Coronary artery (tissue), 2 donors: ENCODE data around the gene PHLDA2.

Source experiments
- DNase-seq: peaks from one replicate; pipeline ENCODE4 v3.0.0-alpha.2; 2017; ENCODE audit warnings: low spot score
- H3K27ac ChIP-seq, 2 donors: fragments of 200-600 bp; sonication (generic); one replicate each; pipeline ENCODE4 v1.5.1; 2016 to 2019
- H3K4me3 ChIP-seq: fragments of 200-600 bp; sonication (generic); 2 replicates; pipeline ENCODE4 v1.5.1; 2016; ENCODE audit warnings: mild to moderate bottlenecking, moderate library complexity
- CTCF ChIP-seq: fragments of 200-600 bp; sonication (generic); IDR thresholded peaks from one replicate; pipeline ENCODE4 v1.5.1; 2019; ENCODE audit warnings: antibody characterized with exemption

PHLDA2 gene

GRCh38 chr11:2887515-2888195 lies 41.6 kb downstream of the PHLDA2 start:
- DNase-seq, result no peak
- H3K27ac ChIP-seq, result peak overlapping the region in 1 of 2 donors; percentile 31
- no peak for TF ChIP-seq CTCF

GRCh38 chr11:2886936-2887335 lies 42.3 kb downstream of the PHLDA2 start:
- no peak overlapping the region for H3K4me3 ChIP-seq
- no peak for TF ChIP-seq CTCF
- DNase-seq, result no peak
- H3K27ac ChIP-seq, result peak overlapping the region in 1 of 2 donors; percentile 97

More at GRCh38 chr11:2887515-2888195, 41.6 kb downstream of the PHLDA2 start:
- no peak overlapping the region for H3K4me3 ChIP-seq

GRCh38 chr11:2886191-2886894 lies 42.9 kb downstream of the PHLDA2 start:
- Histone ChIP-seq H3K27ac (peak overlapping the region; percentile 69 to 97), H3K4me3 (peak overlapping the region; percentile 99)
- DNase-seq, result no peak
- TF ChIP-seq CTCF, result no peak

GRCh38 chr11:2885678-2886081 lies 43.5 kb downstream of the PHLDA2 start, which contains the start of gene CDKN1C:
Gene CDKN1C (minus strand): TSS chr11:2885775. CDS start chr11:2885456, 319 bp downstream.
- peak within 1 kb of the TSS; percentile 86 to 97 for H3K27ac ChIP-seq
- peak; percentile 93 for DNase-seq
- peak within 1 kb of the TSS; percentile 99 for H3K4me3 ChIP-seq
- TF ChIP-seq CTCF, result no peak

- DNase-seq, result no peak
- Histone ChIP-seq H3K27ac (peak overlapping the region; percentile 73 to 97), H3K4me3 (peak overlapping the region; percentile 99)
- no peak for TF ChIP-seq CTCF
Measured at GRCh38 chr11:2885017-2885677, 44.1 kb downstream of the PHLDA2 start.

GRCh38 chr11:2883979-2884815 lies 45.0 kb downstream of the PHLDA2 start:
- H3K27ac ChIP-seq, result peak overlapping the region; percentile 86 to 97
- no peak for TF ChIP-seq CTCF
- DNase-seq, result no peak
- peak overlapping the region; percentile 99 for H3K4me3 ChIP-seq
